KOPT-K1 (cell line): Measurements from ENCODE around the gene DOCK3.
"Not testable (repeated sequence)": the region's sequence is repeated elsewhere in the genome, so short reads cannot be mapped to it uniquely, and the experiment has no call there.

Experiments
- H3K27ac ChIP-seq: fragments of 200-600 bp; sonication (generic); 2 replicates; pipeline ENCODE4 v1.5.1; 2016; ENCODE audit warnings: antibody characterized with exemption, mild to moderate bottlenecking, low read depth, low read length; ENCODE audit not compliant: poor library complexity, severe bottlenecking
- H3K36me3 ChIP-seq: fragments of 200-600 bp; sonication (generic); 2 replicates; pipeline ENCODE4 v1.5.1; 2017; ENCODE audit warnings: antibody characterized with exemption, mild to moderate bottlenecking, low read length, moderate library complexity; ENCODE audit not compliant: insufficient read depth
- H3K9me3 ChIP-seq: fragments of 200-600 bp; sonication (generic); 2 replicates; pipeline ENCODE4 v1.5.1; 2017; ENCODE audit warnings: antibody characterized with exemption, low read length, mild to moderate bottlenecking; ENCODE audit not compliant: insufficient read depth, poor library complexity, severe bottlenecking

The DOCK3 gene

DNA sequence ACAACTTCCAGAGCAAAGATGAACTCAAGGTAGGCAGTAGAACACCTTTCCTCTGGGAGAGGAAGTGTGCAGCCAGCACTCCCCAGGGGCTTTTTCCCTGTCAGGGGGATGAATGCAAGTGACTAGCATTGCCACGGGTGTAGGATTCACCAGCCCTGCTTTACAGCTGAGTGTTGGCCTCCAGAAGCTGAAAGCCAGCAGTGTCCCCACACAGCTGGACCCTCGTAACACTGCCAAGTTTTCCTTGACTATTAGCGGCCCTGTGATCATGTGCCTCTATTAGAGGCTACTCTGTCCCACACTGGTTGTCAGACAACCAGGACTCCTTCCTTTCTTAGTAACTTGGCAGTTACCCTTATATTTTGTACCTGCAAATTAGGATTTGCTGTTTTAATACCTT is 605.4 kb downstream of the DOCK3 start:
- peaks cover 7% of the 10 kb centered on the region for H3K9me3 ChIP-seq
- no peak overlapping the region for H3K27ac ChIP-seq
- no peaks in the 10 kb centered on the region for H3K36me3 ChIP-seq

- Histone ChIP-seq H3K9me3 (peaks cover 23% of the 10 kb centered on the region), H3K36me3 (no peaks in the 10 kb centered on the region)
Observed at GRCh38 chr3:51282931-51283330, 608.2 kb downstream of the DOCK3 start.

GRCh38 chr3:51283421-51283820 is 608.7 kb downstream of the DOCK3 start:
- Histone ChIP-seq H3K27ac (no peak overlapping the region), H3K9me3 (peaks cover 23% of the 10 kb centered on the region), H3K36me3 (no peaks in the 10 kb centered on the region)

More at GRCh38 chr3:51282931-51283330, 608.2 kb downstream of the DOCK3 start:
- H3K27ac ChIP-seq: no peak overlapping the region

GRCh38 chr3:51295625-51296024 is 620.9 kb downstream of the DOCK3 start:
- no peak overlapping the region for H3K27ac ChIP-seq
- H3K9me3 ChIP-seq: peaks cover 7% of the 10 kb centered on the region

GRCh38 chr3:51297333-51297732 is 622.6 kb downstream of the DOCK3 start:
- Histone ChIP-seq H3K36me3 (no peaks in the 10 kb centered on the region), H3K27ac (no peak overlapping the region), H3K9me3 (peaks cover 7% of the 10 kb centered on the region)

More at GRCh38 chr3:51295625-51296024, 620.9 kb downstream of the DOCK3 start:
- H3K36me3 ChIP-seq: no peaks in the 10 kb centered on the region

DNA sequence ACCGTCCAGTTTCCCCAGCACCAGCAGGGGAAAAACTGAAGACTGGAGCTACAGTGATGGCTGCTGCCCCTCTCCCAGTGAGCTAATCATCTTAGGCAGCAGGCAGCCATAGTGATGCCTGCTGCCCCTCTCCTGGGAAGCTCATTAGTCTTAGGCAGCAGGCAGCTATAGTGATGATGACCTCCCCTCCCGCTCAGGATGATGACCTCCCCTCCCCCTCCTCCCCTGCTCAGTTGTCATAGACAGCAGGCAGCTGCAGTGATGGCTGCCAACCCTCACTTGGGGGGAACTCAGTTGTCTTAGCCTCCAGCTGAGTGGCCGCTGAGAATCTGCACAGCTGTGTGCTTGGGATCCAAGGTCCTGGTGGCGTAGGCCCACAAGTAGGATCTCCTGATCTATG is 629.5 kb downstream of the DOCK3 start:
- H3K9me3 ChIP-seq: peaks cover 22% of the 10 kb centered on the region

GRCh38 chr3:51306093-51306492 is 631.4 kb downstream of the DOCK3 start:
- no peak overlapping the region for H3K27ac ChIP-seq
- H3K9me3 ChIP-seq: peaks cover 22% of the 10 kb centered on the region
- H3K36me3 ChIP-seq: no peaks in the 10 kb centered on the region

More for the DNA sequence above, 629.5 kb downstream of the DOCK3 start:
- no peak overlapping the region for H3K27ac ChIP-seq
- H3K36me3 ChIP-seq: no peaks in the 10 kb centered on the region

DNA sequence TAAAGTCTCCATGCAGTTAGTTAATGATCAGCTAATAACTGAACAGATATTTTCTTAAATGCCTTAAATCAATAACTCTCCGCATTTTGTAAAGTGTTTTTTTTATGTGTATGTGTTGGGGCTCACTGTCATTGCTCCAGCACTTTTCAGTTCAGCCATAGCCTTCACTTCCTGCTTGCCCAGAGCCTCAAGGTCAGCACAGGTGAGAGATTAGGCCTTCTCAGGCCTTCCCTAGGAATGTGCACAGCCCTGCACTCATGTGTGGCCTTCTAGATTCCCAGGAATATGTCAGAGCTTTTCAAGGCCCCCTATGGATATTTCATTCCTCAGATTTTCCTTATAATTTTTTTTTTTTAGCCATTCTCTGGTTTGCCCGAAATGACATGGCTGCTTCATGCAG is 632.7 kb downstream of the DOCK3 start:
- no peak overlapping the region for H3K27ac ChIP-seq
- H3K9me3 ChIP-seq: peaks cover 15% of the 10 kb centered on the region
- no peaks in the 10 kb centered on the region for H3K36me3 ChIP-seq

DNA sequence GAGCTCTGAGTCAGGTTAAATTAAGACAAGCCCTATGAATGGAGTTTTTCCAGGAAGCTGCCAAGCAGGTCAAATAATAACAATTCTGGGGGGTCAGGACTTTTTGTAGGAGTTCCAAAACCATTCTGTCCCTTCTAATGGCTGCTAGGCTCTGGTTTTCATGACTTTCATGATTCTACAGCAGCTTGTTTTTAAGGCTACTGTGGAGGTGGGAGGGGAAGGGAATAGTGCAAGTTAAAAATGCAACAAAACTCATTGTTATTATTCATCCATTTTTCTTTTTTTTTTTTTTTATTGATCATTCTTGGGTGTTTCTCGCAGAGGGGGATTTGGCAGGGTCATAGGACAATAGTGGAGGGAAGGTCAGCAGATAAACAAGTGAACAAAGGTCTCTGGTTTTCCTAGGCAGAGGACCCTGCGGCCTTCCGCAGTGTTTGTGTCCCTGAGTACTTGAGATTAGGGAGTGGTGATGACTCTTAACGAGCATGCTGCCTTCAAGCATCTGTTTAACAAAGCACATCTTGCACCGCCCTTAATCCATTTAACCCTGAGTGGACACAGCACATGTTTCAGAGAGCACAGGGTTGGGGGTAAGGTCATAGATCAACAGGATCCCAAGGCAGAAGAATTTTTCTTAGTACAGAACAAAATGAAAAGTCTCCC is 633.3 kb downstream of the DOCK3 start:
- not testable (repeated sequence) for H3K36me3 ChIP-seq, H3K27ac ChIP-seq

DNA sequence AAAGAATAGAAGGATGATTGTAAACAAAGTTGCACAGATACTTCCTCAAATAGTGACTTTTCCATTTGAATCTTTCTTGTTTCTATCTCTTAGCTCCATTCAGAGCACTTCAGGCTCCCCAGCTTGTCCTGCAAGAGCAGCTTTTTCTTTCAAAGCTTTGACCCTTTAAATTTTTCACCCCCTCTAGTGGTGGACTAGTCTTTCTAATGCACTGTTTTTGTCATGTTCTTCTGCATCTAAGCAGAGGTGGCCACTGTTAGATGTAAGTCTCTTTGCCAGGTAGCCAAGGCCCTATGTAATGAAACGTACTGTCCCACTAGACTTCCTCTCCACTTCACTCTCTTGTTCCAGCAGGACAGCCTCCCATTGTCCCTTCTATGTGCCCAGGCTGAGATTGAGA is 636.3 kb downstream of the DOCK3 start:
- no peaks in the 10 kb centered on the region for H3K36me3 ChIP-seq
- H3K9me3 ChIP-seq: peaks cover 13% of the 10 kb centered on the region
- no peak overlapping the region for H3K27ac ChIP-seq

More for the DNA sequence above, 633.3 kb downstream of the DOCK3 start:
- peaks cover 15% of the 10 kb centered on the region for H3K9me3 ChIP-seq

- no peaks in the 10 kb centered on the region for H3K36me3 ChIP-seq
- H3K27ac ChIP-seq: no peak overlapping the region
- no peaks in the 10 kb centered on the region for H3K9me3 ChIP-seq
Observed at GRCh38 chr3:51328206-51328605, 653.5 kb downstream of the DOCK3 start.

DNA sequence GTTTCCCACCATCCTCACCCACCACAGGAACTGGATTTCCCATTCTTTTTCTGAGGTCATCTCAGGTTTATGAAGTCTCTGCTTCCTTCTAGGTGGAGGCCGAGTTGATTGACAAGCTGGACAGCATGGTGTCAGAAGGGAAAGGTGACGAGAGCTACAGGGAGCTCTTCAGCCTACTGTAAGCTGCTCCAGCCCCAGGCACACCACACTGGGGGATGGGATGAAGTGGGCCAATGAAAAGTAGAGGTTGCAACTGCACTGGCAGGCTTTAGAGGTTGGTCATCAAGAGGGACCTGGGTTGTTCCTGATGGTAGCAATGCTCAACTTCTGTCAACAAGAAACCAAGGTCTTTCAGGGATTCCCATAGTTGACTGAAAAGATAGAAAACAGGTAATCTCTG is 655.3 kb downstream of the DOCK3 start:
- H3K9me3 ChIP-seq: no peaks in the 10 kb centered on the region
- H3K27ac ChIP-seq: no peak overlapping the region
- H3K36me3 ChIP-seq: no peaks in the 10 kb centered on the region

DNA sequence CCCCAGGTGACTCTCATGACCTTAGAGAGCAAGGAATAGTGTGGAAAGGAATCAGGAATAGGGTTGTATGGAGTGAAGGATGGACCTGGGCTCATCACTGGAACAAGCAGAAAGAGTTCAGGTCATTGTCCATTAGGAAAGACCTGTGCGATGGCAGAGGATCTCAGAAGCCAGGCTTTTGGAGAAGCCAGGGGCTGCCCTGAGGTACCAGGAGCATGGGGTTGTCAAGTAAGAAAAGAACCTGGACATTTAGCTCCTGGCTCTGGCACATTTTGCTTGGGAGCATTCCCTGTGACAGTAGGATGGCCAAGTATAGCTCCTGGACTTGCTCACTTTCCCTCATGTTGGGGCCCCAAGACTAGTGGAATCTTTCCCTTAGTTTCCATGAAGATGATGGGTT is 657.4 kb downstream of the DOCK3 start:
- Histone ChIP-seq H3K27ac (no peak overlapping the region), H3K9me3 (no peaks in the 10 kb centered on the region), H3K36me3 (no peaks in the 10 kb centered on the region)

DNA sequence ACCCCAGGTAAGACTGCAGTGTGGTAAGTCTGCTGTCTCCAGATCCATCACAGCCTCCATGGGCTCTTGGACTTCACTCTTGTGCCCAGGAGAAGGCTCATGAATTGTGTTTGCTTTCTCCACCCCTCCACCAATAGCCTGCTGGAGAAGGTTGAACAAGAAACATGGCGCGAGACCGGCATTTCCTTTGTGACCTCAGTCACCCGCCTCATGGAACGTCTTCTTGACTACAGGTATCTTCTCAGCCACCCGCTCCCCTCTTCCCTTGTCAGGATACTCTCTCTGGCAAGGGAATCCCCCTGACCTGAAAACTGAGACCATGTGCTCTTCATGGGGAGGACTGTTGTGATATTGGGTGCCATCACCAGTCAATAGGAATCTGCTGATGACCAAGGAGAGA is 658.3 kb downstream of the DOCK3 start:
- Histone ChIP-seq H3K27ac (no peak overlapping the region), H3K36me3 (no peaks in the 10 kb centered on the region), H3K9me3 (no peaks in the 10 kb centered on the region)

DNA sequence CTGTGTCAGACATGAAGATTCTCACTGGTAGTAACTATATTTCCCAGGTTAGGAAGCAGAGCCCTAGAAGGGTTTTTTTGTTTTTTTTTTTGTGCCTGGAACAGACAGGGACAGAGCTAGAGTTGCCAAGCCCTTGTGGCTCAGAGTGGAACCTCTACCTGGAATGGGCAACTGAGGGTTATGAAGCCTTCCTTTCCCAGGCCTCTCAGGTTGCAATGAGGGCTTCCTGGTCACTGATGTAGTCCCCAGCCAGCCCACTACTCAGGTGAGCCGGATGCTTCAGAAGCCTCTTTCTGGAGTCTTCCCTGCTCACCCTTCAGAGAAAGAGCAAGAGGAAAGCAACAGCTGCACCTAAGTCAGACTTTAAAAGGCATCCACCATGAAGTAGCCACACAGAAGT is 661.5 kb downstream of the DOCK3 start:
- Histone ChIP-seq H3K27ac (no peak overlapping the region), H3K36me3 (no peaks in the 10 kb centered on the region), H3K9me3 (no peaks in the 10 kb centered on the region)

GRCh38 chr3:51337666-51338065 is 662.9 kb downstream of the DOCK3 start:
- H3K27ac ChIP-seq: no peak overlapping the region
- no peaks in the 10 kb centered on the region for H3K36me3 ChIP-seq

More at GRCh38 chr3:51337666-51338065, 662.9 kb downstream of the DOCK3 start:
- H3K9me3 ChIP-seq: no peaks in the 10 kb centered on the region
